Trophoblast cell (in vitro differentiated cells and primary cell): ENCODE data around the gene GOLGA8Q.
"Not testable (repeated sequence)": the region's sequence is repeated elsewhere in the genome, so short reads cannot be mapped to it uniquely, and the experiment has no call there.

Experiments
- DNase-seq, 2 donors: peaks; one replicate each; pipeline ENCODE4 v3.0.0-alpha.2; 2016
- H2AFZ ChIP-seq: 2 replicates; pipeline ENCODE4 v1.6.1; 2013; ENCODE audit warnings: low read length, moderate library complexity, mild to moderate bottlenecking; ENCODE audit not compliant: insufficient read depth, poor library complexity
- H2AK5ac ChIP-seq: 2 replicates; pipeline ENCODE4 v1.6.1; 2013; ENCODE audit warnings: mild to moderate bottlenecking, low read length
- H2BK120ac ChIP-seq: 2 replicates; pipeline ENCODE4 v1.6.1; 2013; ENCODE audit warnings: low read length, mild to moderate bottlenecking, moderate library complexity; ENCODE audit not compliant: insufficient read depth, poor library complexity
- H2BK12ac ChIP-seq: 2 replicates; pipeline ENCODE4 v1.6.1; 2013; ENCODE audit warnings: mild to moderate bottlenecking, low read length, moderate library complexity
- H2BK5ac ChIP-seq: 2 replicates; pipeline ENCODE4 v1.6.1; 2013; ENCODE audit warnings: low read length, low read depth, moderate library complexity, mild to moderate bottlenecking; ENCODE audit not compliant: poor library complexity
- H3K14ac ChIP-seq: 2 replicates; pipeline ENCODE4 v1.6.1; 2013; ENCODE audit warnings: mild to moderate bottlenecking, low read length
- H3K18ac ChIP-seq: 2 replicates; pipeline ENCODE4 v1.6.1; 2013; ENCODE audit warnings: mild to moderate bottlenecking, low read length
- H3K23ac ChIP-seq: 2 replicates; pipeline ENCODE4 v1.6.1; 2013; ENCODE audit warnings: low read length
- H3K27ac ChIP-seq: 2 replicates; pipeline ENCODE4 v1.5.1; 2013; ENCODE audit warnings: low read depth, mild to moderate bottlenecking, inconsistent platforms, low read length, moderate library complexity
- H3K27me3 ChIP-seq: 2 replicates; pipeline ENCODE4 v1.6.1; 2013; ENCODE audit warnings: inconsistent platforms, mild to moderate bottlenecking, low read length, moderate library complexity; ENCODE audit not compliant: insufficient read depth
- H3K36me3 ChIP-seq, 2 experiments: 1 replicate in 1 of 2; 2 replicates in 1 of 2; pipeline ENCODE4 v1.6.1; 2013; ENCODE audit warnings: low read length in 2 of 2, mild to moderate bottlenecking in 2 of 2, moderate library complexity in 1 of 2; ENCODE audit not compliant: insufficient read depth in 2 of 2, control insufficient read depth in 1 of 2
- H3K4ac ChIP-seq: 2 replicates; pipeline ENCODE4 v1.6.1; 2013; ENCODE audit warnings: low read depth, mild to moderate bottlenecking, low read length, moderate library complexity
- H3K4me1 ChIP-seq, 2 experiments: 1 replicate in 1 of 2; 2 replicates in 1 of 2; pipeline ENCODE4 v1.6.1; 2013; ENCODE audit warnings: low read length in 2 of 2, mild to moderate bottlenecking in 2 of 2, moderate library complexity in 1 of 2; ENCODE audit not compliant: insufficient read depth in 2 of 2, control insufficient read depth in 1 of 2
- H3K4me2 ChIP-seq: 2 replicates; pipeline ENCODE4 v1.6.1; 2013; ENCODE audit warnings: inconsistent platforms, mild to moderate bottlenecking, low read length, moderate library complexity
- H3K4me3 ChIP-seq: 2 replicates; pipeline ENCODE4 v1.5.1; 2013; ENCODE audit warnings: mild to moderate bottlenecking, low read depth, low read length, inconsistent platforms
- H3K79me1 ChIP-seq: one replicate; pipeline ENCODE4 v1.6.1; 2013; ENCODE audit warnings: low read length
- H3K79me2 ChIP-seq: 2 replicates; pipeline ENCODE4 v1.6.1; 2013; ENCODE audit warnings: low read length, mild to moderate bottlenecking; ENCODE audit not compliant: control insufficient read depth, insufficient read depth, poor library complexity
- H3K9ac ChIP-seq: 2 replicates; pipeline ENCODE4 v1.6.1; 2013; ENCODE audit warnings: mild to moderate bottlenecking, low read length
- H3K9me3 ChIP-seq: 2 replicates; pipeline ENCODE4 v1.6.1; 2013; ENCODE audit warnings: low read depth, mild to moderate bottlenecking, control low read depth, inconsistent platforms, low read length; ENCODE audit not compliant: insufficient read depth
- H4K12ac ChIP-seq: 2 replicates; pipeline ENCODE4 v1.6.1; 2013; ENCODE audit warnings: low read depth, mild to moderate bottlenecking, low read length, moderate library complexity
- H4K8ac ChIP-seq: 2 replicates; pipeline ENCODE4 v1.6.1; 2013; ENCODE audit warnings: low read depth, mild to moderate bottlenecking, low read length, moderate library complexity
- H4K91ac ChIP-seq: one replicate; pipeline ENCODE4 v1.6.1; 2013; ENCODE audit warnings: low read depth, mild to moderate bottlenecking, low read length, moderate library complexity
- WGBS: extraction: QIAGEN DNeasy Blood & Tissue Kit; methylation state at CpG from one replicate; pipeline ENCODE4 v1.1.7; 2013; ENCODE audit warnings: missing lambda C conversion rate; ENCODE audit not compliant: insufficient read length, insufficient coverage; ENCODE audit errors: extremely low coverage; 5-methylcytosine and 5-hydroxymethylcytosine counted together

Gene GOLGA8Q

GRCh38 chr15:30523453-30524243 is 28.2 kb upstream of the GOLGA8Q start:
- not testable (repeated sequence) for H2BK120ac ChIP-seq, H3K79me1 ChIP-seq, H4K12ac ChIP-seq, H3K9me3 ChIP-seq, H3K36me3 ChIP-seq, H3K27me3 ChIP-seq, H4K91ac ChIP-seq, H3K27ac ChIP-seq, H3K4ac ChIP-seq, H3K4me2 ChIP-seq, H3K18ac ChIP-seq, H2BK5ac ChIP-seq, H4K8ac ChIP-seq, H2AK5ac ChIP-seq, H3K4me1 ChIP-seq, H3K4me3 ChIP-seq, H3K23ac ChIP-seq, DNase-seq, H3K9ac ChIP-seq, H2BK12ac ChIP-seq, H3K79me2 ChIP-seq, H3K14ac ChIP-seq, H2AFZ ChIP-seq
- WGBS = no CpG with 5 or more reads among the region's 7 CpGs

- H4K8ac ChIP-seq, H4K91ac ChIP-seq, H3K27me3 ChIP-seq, H3K79me2 ChIP-seq, H3K4me1 ChIP-seq, H2BK5ac ChIP-seq, H3K18ac ChIP-seq, H3K4ac ChIP-seq, H3K79me1 ChIP-seq, H3K36me3 ChIP-seq, H3K14ac ChIP-seq, H3K9ac ChIP-seq, H3K23ac ChIP-seq, H3K27ac ChIP-seq, H4K12ac ChIP-seq, H2AK5ac ChIP-seq, H3K9me3 ChIP-seq, H2AFZ ChIP-seq, H2BK120ac ChIP-seq, DNase-seq, H3K4me2 ChIP-seq, H3K4me3 ChIP-seq, H2BK12ac ChIP-seq: not testable (repeated sequence)
- no CpG with 5 or more reads among the region's 4 CpGs for WGBS
These were observed 25.9 kb upstream of the GOLGA8Q start for GRCh38 chr15:30525912-30526311.

- H3K79me2 ChIP-seq, H2BK120ac ChIP-seq, H4K12ac ChIP-seq, H2BK12ac ChIP-seq, H3K9ac ChIP-seq, H3K9me3 ChIP-seq, H3K79me1 ChIP-seq, H4K91ac ChIP-seq, H3K4me3 ChIP-seq, H3K23ac ChIP-seq, H3K27ac ChIP-seq, H3K4me1 ChIP-seq, H4K8ac ChIP-seq, H3K4me2 ChIP-seq, H3K14ac ChIP-seq, H3K18ac ChIP-seq, H2AFZ ChIP-seq, H3K27me3 ChIP-seq, DNase-seq, H2AK5ac ChIP-seq, H3K4ac ChIP-seq, H3K36me3 ChIP-seq, H2BK5ac ChIP-seq: not testable (repeated sequence)
- no CpG with 5 or more reads among the region's 3 CpGs for WGBS
These were observed 22.8 kb upstream of the GOLGA8Q start for GRCh38 chr15:30529049-30529448.

- H2BK5ac ChIP-seq, H4K12ac ChIP-seq, H3K18ac ChIP-seq, H3K9ac ChIP-seq, H2AK5ac ChIP-seq, H3K4me3 ChIP-seq, H3K9me3 ChIP-seq, H3K27ac ChIP-seq, H2BK12ac ChIP-seq, H4K8ac ChIP-seq, H3K27me3 ChIP-seq, H3K36me3 ChIP-seq, H3K4me2 ChIP-seq, H2BK120ac ChIP-seq, H2AFZ ChIP-seq, H3K23ac ChIP-seq, H4K91ac ChIP-seq, H3K79me2 ChIP-seq, H3K14ac ChIP-seq, H3K79me1 ChIP-seq, H3K4ac ChIP-seq, H3K4me1 ChIP-seq: not testable (repeated sequence)
- peak in 1 of 2 donors; percentile 0 for DNase-seq
- no CpG with 5 or more reads among the region's 6 CpGs for WGBS
These were observed 15.1 kb downstream of the GOLGA8Q start for GRCh38 chr15:30566949-30567348.
